ENCODE measurements around the gene RAI1. TPM values are rescaled to one million over a fixed set of nuclear protein-coding genes. Genes with fewer than 3 reads are reported as not detected.

Gene RAI1
- total and polyA plus RNA-seq, 2 of the 13 experiments (the other 11 are each of a cell fraction or from before 2014, with no cell fraction given): 3.4 to 5.2 TPM

DNA sequence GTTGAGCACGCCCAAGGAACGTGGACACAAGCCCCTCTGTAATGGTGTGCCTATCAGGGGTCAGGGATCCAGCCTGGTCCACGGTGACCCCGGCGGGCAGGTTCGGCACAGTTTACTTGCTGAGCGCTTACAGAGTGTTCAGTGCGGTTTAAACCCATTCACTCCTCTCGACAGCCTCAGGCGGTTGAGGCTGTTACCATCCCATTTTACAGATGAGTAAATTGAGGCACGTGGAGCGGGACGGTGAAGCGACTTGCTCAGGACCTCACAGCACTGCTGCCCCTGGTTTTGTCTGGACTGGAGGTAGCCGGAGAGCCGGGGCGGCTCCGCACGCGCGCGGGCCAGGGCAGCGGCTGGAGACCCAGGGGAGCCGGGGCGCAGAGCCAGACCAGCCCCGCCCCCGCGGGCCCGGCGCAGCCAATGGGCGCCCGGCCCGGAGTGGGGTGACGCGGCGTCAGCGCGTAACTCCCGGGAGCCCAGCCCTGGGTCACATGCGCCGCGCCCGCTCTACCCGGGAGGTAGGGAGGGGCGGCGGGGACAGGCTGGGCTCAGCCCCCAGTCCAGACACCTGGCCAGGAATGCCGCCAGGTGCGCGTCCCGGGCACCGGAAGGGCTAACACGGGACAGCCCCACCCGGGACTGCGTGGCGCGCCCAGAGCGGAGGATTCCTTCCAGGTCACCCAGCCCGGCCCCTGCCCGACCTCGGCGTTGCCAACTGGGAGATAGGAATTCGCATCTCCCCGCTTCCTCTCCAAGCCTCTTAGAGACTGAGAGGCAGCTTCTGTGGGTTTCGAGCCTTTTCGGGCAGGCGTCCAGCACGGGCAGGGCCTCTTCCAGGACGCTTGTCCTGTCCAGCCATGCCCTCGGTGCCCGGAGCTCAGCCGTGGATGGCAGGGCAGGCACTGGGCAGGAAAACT lies 158.8 kb downstream of the RAI1 start (continued):
- TF ChIP-seq, protein P1, sequence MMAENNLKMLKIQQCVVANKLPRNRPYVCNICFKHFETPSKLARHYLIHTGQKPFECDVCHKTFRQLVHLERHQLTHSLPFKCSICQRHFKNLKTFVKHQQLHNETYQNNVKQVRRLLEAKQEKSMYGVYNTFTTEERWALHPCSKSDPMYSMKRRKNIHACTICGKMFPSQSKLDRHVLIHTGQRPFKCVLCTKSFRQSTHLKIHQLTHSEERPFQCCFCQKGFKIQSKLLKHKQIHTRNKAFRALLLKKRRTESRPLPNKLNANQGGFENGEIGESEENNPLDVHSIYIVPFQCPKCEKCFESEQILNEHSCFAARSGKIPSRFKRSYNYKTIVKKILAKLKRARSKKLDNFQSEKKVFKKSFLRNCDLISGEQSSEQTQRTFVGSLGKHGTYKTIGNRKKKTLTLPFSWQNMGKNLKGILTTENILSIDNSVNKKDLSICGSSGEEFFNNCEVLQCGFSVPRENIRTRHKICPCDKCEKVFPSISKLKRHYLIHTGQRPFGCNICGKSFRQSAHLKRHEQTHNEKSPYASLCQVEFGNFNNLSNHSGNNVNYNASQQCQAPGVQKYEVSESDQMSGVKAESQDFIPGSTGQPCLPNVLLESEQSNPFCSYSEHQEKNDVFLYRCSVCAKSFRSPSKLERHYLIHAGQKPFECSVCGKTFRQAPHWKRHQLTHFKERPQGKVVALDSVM (CRISPR knock-in tag; IDR thresholded peaks at IDR 0.05): peak; percentile 58
- peak; percentile 79 for TF ChIP-seq MYC (CRISPR knock-in tag; IDR thresholded peaks at IDR 0.05; ENCODE audit: borderline replicate concordance)
- TF ChIP-seq MED13 (CRISPR knock-in tag; IDR thresholded peaks at IDR 0.05): no peak
- peak; percentile 99 for TF ChIP-seq ZMYM3 (CRISPR knock-in tag; IDR thresholded peaks at IDR 0.05)
- TF ChIP-seq, protein P2, sequence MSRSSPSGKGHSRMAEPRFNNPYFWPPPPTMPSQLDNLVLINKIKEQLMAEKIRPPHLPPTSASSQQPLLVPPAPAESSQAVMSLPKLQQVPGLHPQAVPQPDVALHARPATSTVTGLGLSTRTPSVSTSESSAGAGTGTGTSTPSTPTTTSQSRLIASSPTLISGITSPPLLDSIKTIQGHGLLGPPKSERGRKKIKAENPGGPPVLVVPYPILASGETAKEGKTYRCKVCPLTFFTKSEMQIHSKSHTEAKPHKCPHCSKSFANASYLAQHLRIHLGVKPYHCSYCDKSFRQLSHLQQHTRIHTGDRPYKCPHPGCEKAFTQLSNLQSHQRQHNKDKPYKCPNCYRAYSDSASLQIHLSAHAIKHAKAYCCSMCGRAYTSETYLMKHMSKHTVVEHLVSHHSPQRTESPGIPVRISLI (CRISPR knock-in tag; IDR thresholded peaks at IDR 0.05; ENCODE audit: borderline replicate concordance): no peak
- TF ChIP-seq ATF7 (IDR thresholded peaks at IDR 0.05): no peak
- TF ChIP-seq ATF7 (CRISPR knock-in tag; IDR thresholded peaks at IDR 0.05): no peak
- TF ChIP-seq ZSCAN12 (CRISPR knock-in tag; IDR thresholded peaks at IDR 0.05): 0 out of 2 replicates have a peak, but pooled peaks have one; percentile 20
- TF ChIP-seq, protein P3, sequence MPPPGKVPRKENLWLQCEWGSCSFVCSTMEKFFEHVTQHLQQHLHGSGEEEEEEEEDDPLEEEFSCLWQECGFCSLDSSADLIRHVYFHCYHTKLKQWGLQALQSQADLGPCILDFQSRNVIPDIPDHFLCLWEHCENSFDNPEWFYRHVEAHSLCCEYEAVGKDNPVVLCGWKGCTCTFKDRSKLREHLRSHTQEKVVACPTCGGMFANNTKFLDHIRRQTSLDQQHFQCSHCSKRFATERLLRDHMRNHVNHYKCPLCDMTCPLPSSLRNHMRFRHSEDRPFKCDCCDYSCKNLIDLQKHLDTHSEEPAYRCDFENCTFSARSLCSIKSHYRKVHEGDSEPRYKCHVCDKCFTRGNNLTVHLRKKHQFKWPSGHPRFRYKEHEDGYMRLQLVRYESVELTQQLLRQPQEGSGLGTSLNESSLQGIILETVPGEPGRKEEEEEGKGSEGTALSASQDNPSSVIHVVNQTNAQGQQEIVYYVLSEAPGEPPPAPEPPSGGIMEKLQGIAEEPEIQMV (CRISPR knock-in tag; IDR thresholded peaks at IDR 0.05; ENCODE audit: low read depth): no peak
- TF ChIP-seq TCF7L2 (IDR thresholded peaks at IDR 0.05; ENCODE audit: low read depth, low read length): no peak
- TF ChIP-seq, protein P4, sequence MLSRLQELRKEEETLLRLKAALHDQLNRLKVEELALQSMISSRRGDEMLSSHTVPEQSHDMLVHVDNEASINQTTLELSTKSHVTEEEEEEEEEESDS (CRISPR knock-in tag; IDR thresholded peaks at IDR 0.05; ENCODE audit: borderline replicate concordance): no peak
- TF ChIP-seq ZNF563 (CRISPR knock-in tag; IDR thresholded peaks at IDR 0.05): peak; percentile 58
- TF ChIP-seq ZNF775 (CRISPR knock-in tag; IDR thresholded peaks at IDR 0.05; ENCODE audit: borderline replicate concordance): no peak
- TF ChIP-seq FOXA1 (IDR thresholded peaks at IDR 0.05): no peak
- TF ChIP-seq FOXA1 (CRISPR knock-in tag; IDR thresholded peaks at IDR 0.05): no peak
- no peak; the same call in 1 of the 2 replicates for TF ChIP-seq ZNF350 (CRISPR knock-in tag; IDR thresholded peaks at IDR 0.05; ENCODE audit: borderline replicate concordance, low read depth)
- no peak for TF ChIP-seq MBNL3 (CRISPR knock-in tag; conservative IDR thresholded peaks at IDR 0.05)
- TF ChIP-seq FOXK1 (CRISPR knock-in tag; IDR thresholded peaks at IDR 0.05; ENCODE audit: borderline replicate concordance, low read depth): no peak
- peak; percentile 77 for TF ChIP-seq HDAC1 (CRISPR knock-in tag; IDR thresholded peaks at IDR 0.05)
- TF ChIP-seq, protein P5, sequence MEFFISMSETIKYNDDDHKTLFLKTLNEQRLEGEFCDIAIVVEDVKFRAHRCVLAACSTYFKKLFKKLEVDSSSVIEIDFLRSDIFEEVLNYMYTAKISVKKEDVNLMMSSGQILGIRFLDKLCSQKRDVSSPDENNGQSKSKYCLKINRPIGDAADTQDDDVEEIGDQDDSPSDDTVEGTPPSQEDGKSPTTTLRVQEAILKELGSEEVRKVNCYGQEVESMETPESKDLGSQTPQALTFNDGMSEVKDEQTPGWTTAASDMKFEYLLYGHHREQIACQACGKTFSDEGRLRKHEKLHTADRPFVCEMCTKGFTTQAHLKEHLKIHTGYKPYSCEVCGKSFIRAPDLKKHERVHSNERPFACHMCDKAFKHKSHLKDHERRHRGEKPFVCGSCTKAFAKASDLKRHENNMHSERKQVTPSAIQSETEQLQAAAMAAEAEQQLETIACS (CRISPR knock-in tag; IDR thresholded peaks at IDR 0.05): no peak; the same call in 1 of the 2 replicates
- TF ChIP-seq SCMH1 (CRISPR knock-in tag; IDR thresholded peaks at IDR 0.05; ENCODE audit: borderline replicate concordance): no peak
- TF ChIP-seq IKZF4 (CRISPR knock-in tag; IDR thresholded peaks at IDR 0.05; ENCODE audit: borderline replicate concordance, low read depth, not compliant biosample characterization): peak; percentile 83
- peak; percentile 87 to 93 for TF ChIP-seq POLR2A (IDR thresholded peaks at IDR 0.05; ENCODE audit: insufficient read depth in 1 of 2, low read depth in 2 of 2, low read length in 2 of 2)
- TF ChIP-seq ZNF839 (CRISPR knock-in tag; IDR thresholded peaks at IDR 0.05; ENCODE audit: borderline replicate concordance): no peak

Data from HepG2 (cell line).